Endometrium (tissue), 2 donors: ENCODE results near the gene MYO5B.

Experiments used
- FAIRE-seq: peaks from 2 replicates; lab custom pipeline; 2012; peaks lifted over from hg19 to GRCh38; lab: Jason Lieb, UNC
- donor health status: control.
- donor health status: control.

Gene MYO5B

DNA sequence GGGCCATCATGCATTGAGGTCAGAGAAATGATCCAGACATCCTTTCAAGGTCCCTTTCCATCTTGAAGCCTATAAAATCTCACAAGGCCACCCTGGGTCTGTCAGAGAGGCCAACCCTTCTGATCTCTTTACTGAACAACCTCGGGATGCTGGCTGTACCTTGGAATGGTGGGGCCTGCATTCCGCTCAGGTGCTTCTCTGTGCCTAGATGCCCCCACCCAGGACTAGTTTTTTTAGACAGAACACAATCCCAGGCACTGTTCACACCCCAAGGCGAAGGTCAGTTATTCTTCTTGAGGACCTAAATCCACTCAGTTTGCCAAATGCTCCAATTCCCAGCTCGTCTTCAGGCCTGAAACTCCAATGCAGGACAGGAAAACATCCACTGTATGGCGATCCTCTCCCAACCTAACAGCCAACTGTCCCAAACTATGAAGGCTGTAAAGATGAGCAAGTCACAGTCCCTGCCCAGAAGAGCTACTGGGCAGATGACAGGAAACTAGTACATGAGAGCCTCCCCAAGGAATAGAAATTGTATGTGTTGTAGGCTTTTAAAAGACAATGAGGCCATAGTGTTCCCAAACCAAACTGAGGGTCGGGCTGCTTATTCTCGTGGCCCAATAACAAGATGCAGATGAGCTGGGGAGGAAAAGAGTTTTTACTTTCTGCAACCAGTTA, 227.2 kb downstream of the MYO5B start:
- FAIRE-seq = no peak

DNA sequence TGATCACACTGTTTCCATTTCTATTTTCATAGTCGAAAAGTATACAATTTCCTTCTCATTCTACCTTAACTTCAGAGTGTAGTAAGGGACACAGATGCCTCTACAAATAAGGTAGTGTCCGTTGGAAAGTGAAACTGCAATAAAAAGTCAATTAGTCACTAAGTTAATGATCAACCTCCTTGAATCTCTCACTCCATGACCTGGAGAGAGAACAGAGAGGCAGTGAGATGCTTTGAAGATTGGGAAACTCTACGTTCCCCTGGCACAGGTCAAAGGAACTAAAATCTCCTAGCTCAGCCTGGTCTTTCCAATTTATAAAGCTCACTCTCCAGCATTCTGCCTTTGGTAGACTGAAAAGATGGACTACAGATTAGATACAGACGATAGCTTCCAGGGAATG, 227.8 kb downstream of the MYO5B start:
- no peak for FAIRE-seq

DNA sequence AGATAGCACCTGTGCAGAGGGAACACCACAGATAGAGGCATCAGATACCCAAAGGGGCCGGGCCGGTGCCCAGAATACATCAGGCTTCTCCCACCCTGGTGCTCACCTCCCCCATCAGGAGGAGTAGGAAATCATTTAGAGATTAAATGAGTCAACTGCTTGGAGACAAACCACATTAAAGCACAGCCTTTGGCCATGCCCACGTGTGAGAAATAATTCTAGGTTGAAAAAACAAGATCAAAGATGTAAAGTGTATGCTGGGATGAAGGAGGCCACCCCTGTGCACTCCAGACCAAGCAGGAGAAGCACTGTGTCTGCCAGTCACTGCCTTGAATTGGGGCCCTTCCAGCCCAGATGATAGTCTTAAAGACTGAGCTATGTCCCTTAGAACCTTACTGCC, 228.9 kb downstream of the MYO5B start:
- no peak for FAIRE-seq

DNA sequence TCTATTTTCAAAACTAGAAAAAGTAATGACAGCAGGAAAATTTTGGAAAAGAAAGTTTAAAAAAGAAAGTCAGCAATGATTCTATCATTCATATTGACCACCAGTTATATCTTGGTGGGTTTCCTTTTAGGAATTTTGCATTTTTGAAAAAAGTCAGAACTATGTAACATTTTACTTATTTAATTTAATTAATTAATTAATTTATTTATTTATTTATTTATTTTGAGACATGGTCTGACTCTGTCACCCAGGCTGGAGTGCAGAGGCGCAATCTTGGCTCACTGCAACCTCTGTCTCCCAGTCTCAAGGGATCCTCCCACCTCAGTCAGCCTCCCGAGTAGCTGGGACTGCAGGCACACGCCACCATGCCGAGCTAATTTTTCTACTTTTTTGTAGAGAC, 231.7 kb downstream of the MYO5B start:
- no peak for FAIRE-seq

DNA sequence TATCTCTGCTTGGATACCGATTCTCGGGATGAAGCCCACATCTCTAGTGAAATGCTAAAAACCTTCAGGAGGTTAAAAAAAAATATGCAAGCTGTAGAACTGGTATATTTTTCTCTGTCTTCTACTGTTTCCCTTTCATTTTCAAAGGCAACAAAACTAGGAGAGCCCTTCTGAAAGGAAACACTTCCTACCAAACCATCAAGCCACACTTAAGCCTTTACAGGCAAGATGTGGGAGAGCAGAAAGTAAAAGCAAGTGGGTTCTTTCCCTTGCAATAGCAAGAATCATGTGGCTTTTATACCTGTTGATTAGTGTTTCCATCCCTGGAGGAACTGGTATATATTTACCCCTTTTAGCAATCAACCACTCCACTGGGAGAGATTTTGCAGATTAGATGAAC, 233.7 kb downstream of the MYO5B start:
- FAIRE-seq = no peak

DNA sequence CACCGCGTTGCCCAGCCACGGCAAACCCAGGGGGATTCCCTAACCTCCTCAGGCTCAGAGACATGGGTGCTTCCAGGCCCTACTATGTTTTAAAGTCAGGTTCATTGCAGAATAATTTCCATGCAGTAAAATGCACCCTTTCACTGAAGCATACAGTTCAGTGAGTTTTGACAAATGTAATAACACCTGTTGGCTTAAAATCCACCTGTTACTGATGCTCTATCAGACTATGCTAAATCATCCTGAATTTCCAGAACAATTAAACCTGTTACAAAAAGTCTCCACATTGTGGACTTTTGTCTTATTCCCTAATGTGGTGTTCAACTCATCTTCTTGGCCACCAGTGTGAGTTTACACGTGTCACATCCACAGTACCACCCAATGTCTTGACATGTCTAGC, 234.6 kb downstream of the MYO5B start:
- FAIRE-seq = no peak

DNA sequence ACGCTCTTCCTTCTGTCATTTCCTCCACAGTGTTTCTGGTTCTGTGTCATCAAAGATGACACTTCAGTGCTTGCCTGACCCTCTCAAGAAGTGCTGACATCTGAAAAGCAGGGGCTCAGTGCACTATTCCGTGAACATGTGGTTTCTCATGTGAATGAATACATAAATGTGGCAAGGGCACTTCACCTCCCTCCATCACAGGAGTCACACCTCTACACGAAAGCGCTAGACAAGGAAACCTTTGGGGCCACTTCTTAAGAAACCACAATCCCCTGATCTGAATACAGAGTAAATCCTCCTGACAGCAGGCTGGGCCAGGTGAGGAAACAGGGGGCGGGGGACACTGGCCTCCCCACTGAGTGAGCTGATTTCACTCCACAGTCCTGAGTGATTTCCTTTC, 235.8 kb downstream of the MYO5B start:
- no peak for FAIRE-seq

DNA sequence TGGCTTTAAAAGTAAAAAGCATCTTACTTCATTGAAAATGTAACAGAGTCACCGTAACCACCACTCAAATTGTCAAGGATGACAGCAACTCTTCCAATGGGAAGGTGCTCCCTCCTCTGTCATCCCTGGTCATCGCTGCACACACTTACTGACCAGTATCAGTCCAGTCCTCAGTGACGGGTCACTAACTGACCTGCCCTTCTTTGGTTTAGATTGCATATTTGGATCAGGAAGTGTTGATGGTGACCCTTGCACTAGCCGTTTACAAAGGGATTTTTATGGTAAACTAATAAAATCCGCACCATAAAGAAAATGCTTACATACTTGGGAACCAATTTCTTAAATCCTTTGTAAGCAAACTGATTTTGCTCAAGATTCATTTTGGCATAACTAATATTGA, 239.7 kb downstream of the MYO5B start:
- no peak for FAIRE-seq

DNA sequence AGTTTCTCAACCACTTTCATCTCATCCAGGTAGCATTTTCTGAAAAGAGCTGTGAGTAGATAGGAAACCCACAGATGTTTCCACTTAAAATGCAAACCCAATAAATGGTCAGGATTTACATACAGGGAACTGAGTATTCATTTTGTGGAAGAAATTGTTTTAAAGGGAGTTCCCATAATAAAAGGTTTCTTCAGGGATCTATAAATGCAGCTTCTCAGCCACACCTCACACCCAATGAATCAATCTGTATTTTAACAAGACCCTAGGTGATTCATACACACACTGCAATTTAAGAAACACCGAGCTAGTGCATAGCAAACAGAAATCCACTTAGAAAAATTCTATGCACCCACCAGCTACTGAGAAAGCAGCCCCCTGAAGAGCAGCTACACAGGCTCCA, 241.6 kb downstream of the MYO5B start:
- no peak for FAIRE-seq

DNA sequence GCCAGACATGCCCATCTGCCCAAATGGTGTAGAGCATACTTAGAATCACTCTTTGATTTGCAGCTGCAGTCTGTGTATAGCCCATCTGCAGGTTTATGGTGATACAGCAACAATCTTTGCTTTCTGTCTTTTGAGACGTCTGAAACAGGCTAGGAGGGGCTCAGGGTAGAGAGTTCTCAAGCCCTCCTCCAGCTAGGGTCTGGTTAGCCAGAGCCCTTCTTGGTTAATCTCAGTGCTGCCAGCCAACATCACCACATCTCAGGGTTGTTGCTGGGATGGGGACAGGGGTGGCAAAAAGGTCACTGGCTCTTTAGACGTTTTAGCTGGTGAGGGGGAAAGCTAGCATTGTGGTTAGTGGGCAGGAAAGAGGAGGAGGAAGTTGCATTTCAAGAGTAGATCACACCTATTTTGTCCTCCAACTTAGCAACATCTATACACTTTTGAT, 245.0 kb downstream of the MYO5B start:
- no peak for FAIRE-seq

DNA sequence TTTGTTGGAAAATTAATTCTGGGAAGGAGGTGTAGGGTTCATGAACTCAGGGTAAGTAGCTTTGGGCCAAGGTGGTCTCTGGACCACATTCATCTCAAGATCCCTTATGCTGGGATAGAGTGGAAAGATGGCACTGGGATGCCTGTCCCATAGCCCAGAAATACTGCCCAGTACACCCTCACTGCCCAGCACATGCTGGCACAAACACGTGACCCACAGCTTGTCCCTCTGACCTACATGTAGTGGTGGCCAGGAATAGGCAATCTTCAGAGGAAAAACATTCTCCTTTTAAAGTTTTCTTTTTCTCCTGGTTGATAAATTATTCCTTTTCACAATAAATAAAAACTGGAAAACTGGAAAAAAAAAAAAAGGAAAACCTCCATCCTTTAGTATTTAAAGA, 246.0 kb downstream of the MYO5B start:
- no peak for FAIRE-seq

DNA sequence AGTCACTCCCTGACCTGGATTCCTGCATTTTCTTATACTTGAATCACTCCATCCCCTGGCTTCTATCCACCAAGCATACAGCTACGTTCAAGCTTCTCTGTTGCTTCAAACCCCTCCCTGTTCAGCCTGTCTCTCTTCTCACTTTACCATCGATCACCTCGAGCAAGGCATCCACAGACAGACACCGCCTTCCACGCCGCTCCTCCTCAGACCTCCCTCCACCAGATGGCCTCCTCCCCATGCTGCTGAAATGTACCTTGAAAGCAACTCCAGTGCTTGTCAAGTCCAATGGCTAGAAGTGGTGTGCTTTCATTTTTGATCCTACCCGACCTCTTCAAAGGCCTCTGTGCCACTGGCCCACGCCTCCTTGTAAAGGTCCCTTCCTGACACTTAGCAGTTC, 250.3 kb downstream of the MYO5B start:
- no peak for FAIRE-seq

DNA sequence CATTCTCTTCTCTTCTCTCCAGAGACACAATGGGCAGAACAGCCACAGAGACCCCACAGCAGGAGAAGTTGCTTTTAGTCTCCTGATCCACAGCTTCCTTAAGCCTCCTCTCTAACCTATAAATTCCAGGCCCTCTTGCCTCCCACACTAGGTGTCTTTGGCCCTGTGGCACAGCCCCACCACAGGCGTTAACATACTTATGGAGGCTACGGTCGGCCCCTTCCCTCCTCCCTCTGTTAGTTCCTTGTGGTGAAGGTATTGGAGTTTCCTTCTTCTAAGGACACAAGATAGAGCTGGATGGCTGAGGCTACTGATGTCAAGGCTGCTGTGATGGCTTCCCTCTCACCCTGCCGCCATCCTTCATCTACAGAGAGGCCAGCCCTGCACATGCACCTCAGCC, 258.1 kb downstream of the MYO5B start:
- FAIRE-seq = no peak

DNA sequence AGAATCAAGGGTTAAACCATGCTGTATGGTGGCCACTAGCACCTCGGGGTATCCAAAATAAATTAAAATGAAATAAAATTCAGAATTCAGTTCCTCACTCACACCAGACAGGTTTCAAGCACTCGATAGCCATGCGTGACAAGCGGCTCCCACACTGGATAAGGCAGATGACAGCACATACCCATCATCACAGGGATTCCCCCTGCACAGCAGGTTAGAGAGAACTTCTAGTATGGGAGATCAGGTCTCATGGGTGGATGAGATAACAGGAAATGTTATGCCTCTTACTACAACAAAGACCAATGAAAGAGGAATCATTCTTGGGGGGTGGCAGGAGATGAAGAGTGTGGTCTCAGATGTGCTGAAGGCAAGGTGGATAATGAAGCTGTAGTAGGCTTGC, 259.7 kb downstream of the MYO5B start:
- no peak for FAIRE-seq

DNA sequence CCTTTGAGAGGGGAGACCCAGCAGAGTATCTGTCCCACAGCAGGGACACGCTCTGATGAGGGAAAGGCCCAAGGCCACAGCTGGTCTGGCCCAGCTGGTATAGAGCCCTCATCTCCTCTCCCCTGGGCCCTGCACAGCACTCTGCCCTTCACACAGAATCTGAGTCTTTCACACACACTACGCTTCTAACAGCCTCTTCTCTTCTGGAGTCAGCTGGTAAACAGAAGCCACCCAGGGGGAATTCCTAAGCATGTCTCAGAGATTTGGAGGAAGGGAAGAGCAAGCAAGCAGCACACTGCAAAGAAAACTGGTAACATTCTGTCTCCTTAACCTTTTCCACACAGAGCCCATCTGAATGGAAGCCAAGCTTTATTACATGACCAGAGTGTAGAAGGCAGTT, 260.5 kb downstream of the MYO5B start:
- FAIRE-seq = no peak

DNA sequence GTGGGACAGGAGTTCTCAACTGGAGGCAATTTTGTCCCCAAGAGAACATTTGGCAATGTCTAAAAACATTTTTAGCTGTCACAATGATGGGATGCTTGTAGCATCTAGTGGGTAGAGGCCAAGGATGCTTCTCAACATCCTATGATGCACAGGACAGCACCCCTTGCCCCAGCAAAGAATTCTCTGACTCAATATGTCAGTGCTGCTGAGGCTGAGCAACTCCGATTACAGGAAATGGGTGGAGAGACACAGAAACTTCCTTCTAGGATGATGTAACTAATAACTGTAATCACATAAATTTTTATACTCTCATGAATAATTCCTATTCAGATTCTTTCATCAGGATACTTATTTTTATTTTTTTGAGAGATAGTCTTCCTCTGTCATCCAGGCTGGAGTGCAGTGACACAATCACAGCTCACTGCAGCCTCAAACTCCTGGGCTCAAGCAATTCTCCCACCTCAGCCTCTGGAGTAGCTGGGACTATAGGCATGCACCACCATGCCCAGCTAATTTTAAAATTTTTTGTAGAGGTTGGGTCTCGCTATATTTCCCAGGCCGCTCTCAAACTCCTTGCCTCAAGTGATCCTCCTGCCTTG, 261.3 kb downstream of the MYO5B start:
- FAIRE-seq = no peak

DNA sequence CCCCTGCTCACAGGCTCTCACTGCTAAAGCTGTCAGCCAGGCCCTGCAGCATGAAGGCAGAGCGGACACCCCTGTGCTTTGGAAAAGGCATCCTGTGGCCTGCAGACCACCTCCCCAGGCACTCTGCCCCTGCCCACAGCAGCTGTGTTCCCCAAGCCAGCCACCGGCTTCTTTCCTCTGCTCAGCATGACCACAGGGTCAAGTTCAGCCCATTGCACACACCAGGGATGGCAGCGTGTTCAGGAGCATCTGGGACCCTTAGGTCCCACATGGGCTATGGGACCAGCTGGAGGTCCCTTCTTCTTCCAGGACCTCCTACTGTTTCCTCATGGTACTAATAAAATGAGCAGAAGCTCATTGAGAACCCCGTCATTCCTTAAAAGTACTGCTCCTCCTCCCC, 263.2 kb downstream of the MYO5B start:
- FAIRE-seq = no peak

DNA sequence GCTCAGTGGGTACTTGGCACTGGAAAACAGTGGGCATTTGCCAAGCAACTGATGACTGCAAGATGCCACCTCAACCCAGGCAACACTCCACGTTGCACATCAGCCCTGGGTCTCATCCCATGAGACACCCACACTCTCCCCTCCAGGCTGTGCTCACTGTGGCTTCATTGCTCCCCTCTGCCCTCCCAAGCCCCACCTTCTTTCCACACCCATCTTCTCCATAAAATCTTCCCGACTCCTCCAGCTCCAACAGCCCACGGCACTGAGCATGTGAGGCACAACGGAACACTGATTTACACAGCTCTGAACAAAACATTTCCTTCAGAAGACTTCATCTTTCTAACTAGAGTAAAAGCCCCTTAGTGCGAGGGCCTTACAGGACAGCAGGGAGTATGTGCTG, 263.8 kb downstream of the MYO5B start:
- FAIRE-seq = no peak

DNA sequence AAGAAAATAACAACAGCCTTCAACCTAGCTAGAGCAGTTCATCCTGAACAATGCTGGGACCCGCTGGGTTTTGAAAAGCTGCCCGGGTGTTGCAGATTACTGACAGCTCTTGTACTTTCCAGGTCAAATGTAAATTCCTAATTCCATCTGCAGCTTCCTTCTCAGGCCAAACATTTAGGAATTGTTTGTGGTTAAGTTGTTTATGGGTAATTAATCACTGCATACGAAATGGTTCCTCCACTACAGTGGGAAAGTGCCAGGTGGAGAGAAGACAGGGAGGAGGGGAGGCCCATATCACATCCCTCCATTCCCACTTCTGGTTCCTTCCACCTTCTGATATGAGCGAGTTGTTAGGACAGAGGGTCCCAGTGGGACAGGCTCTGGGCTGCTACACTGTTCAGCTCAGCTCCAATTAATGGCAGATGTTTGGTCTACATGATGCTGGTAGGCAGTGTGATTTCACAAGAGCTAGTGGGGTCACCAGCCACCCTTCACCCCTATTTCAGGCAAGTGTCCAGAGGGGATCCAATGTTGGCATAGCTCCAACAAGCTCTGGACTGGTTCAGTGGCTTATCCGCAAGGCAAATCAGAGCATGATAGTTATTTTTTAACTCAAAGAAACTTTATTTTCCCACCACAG, 268.7 kb downstream of the MYO5B start:
- no peak for FAIRE-seq

DNA sequence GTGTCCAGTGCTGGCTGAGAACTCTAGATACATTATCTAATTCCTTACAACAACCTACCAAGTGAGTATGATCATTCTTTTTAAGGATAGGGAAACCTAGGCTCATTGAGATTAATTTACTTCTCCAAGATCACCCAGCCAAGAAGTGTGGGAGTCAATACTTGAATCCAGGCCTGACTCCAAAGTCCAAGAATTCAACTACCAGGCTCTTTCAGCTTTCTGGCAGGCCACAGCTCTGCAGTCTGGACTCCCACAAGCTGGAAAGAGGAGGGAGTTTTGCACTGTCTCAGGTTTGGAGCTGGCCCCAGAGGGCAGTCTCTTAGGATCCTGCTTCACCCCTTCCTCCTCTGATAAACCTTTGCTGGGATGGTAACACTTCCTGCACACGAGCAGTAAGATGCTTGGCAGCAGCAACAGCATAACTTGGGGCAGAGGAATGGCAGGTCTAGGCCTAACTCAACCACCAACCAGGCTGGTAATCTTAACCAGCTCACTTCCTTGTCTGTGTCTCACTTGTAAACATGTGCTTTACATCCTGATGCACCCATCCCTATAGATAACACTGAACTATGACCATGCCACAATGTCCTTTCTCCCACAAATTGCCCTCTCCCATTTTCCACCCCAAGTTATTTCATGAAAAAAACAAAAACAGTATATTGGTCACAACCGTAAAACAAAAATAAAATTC, 270.5 kb downstream of the MYO5B start:
- no peak for FAIRE-seq

DNA sequence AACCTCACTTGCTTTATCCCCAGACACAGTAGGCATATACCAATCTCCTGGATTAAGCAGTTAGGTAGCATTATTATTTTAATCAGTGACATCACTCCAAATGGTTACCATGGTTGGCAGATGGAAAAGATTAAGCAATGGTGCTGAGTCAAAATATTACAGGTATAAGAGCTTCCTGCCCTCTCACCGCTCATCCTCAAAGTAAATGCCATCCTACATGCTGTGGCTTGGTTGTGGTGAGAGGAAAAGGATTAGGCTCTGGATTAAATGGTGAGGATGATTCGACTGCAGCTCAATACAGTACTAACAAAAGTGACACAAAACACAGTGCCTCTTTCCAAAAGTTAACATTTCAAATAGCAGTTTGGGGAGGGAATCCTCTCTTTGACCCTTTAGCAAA, 272.7 kb downstream of the MYO5B start:
- FAIRE-seq = no peak

DNA sequence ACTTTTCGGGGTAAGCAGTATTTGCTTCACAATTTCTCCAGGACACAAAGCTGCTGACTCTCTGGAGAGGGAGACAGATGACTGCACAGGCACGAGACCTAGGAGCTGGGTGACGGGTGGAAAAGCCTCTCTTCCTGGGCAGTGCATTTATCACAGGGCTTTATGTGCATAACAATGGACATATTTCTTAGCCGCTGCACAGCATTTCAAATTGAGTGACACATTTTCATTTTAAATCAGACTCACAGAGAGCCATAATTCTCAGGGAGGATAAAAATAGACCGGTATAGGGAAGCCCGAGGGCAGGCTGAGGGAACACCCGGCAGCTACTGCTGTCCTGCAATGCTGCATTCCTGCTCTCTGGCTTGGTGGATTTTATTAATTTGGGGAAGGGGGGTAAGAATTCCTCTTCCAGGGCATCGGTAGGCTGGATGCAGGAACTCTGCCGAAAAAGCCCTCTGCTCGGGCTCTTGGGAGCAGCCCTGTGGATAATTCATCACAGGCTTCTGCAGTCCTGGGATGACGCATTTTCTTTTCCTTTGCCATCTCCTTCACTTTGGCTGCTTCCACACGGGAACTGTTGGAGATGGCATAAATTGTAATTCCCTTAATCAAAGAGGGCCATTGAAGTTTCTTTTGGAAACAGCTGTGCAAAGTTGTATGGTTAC, 273.5 kb downstream of the MYO5B start:
- no peak for FAIRE-seq

DNA sequence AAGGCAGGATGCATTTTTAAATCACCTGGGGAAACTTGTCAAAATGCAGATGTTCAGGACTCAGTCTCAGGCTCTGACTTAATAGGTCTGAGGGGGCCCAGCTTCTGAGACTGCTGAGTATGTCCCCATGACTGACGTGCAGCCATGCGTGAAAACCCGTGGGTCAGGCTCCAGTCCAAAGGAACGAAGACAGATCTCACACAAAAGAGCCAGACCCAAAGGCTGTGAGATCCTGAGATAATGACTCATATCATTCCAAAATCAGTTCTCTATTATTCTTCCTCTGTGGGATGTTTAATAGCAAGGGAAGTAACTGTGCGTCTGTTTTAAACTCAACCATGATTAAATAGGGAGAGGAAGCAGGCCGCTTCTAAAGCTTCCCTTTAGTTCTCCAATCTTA, 274.2 kb downstream of the MYO5B start:
- no peak for FAIRE-seq
